Measurements from ENCODE around the gene PJA1.

PJA1 gene

DNA sequence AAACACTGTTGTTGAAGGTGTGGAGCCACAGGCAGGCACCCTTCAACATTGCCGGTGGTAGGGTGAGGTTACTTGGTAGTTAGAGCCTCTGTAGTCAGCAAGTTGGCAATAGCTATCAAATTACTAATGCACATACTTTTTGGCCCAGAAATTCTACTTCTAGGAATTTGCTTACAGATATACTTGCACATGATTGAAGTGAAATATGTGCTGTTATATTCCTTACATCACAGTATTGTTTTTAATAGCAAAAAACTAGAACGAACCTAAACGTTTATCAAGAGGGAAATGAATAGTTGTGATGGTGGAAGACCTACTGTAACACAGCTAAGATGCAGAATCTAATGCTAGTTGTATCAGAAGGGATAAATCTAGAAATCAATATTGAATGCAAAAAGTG lies 7.7 kb upstream of the PJA1 start:
- DNase-seq (ENCODE audit: low read depth, low spot score) = no peak

DNA sequence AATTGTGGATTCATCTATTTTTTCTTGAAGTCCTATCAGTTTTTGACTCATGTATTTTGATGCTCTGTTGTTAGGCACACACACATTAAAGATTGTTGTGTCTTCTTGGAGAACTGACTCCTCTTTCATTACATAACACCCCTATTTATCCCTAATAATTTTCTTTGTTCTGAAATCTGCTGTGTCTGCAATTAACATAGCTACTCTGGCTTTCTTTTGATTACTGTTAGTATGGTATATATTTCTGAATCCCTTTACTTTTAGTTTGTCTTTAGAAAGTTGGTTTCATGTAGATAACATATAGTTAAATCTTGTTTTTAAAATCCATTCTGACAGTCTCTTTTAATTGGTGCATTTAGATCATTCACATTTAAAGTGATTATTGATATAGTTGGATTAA lies 5.1 kb upstream of the PJA1 start:
- no peak for DNase-seq (ENCODE audit: low read depth, low spot score)

DNA sequence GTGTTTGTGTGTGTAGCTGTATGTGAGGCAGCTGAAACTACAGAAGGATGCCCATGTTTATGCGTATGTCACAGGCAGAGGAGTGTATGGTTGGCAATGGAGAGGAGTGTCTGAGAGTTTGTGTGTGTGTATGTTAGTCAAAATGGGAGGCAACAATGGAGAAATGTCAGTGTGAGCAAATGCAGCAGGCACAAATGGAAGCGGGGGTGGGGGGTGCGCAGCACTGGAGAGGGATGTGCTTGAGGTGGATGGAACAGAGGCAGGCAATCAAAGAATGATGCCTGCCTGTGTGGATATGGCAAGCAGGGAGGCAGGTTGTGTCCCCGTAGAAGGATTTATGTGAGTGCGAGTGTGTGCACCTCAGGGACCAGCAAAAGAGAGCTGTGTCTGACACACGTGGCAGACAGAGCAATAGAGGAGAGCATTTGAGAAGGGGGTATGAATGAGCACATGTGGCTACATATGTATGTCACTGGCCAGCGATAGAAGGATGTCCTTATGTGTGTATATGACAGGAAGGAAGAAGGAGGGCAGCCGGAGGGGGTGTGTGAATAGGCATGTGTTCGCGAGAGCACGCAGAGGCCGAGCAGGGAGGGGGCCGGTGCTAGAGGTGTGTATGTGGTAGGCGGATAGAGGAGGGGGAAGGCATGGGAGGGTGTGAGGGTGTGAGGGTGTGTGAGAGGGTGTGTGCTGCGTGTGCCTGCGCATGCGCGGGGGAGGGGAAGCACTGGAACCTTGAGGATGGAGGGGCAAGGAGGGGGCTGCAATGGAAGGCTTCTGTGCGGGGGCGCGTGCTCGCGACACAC lies 1.1 kb downstream of the PJA1 start:
- no peak for DNase-seq (ENCODE audit: low read depth, low spot score)

DNA sequence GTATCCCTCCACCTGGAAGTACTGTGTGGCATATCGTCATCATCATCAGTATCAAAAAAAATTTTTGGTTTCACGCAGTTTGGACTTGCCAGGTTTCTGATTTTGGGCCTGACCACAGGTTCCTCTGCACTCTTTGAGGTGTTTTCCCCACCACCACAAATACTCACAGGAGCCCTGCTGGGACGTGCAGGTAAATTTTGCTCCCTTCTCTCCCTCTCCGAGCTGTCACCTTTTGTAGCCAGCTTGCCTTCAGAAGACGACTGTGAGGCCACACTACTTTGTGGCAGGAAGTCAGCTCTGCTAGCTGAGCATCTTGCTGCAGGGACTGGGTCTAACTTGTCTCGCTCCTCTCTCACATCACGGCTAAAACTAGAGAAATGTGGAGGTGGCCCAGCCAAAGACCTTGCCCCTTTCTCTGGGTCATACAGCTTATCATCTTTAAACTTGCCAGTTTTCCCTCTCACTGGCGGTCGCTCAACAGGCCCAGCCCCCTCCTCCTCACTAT lies 2.8 kb downstream of the PJA1 start:
- DNase-seq (ENCODE audit: low read depth, low spot score) = no peak

DNA sequence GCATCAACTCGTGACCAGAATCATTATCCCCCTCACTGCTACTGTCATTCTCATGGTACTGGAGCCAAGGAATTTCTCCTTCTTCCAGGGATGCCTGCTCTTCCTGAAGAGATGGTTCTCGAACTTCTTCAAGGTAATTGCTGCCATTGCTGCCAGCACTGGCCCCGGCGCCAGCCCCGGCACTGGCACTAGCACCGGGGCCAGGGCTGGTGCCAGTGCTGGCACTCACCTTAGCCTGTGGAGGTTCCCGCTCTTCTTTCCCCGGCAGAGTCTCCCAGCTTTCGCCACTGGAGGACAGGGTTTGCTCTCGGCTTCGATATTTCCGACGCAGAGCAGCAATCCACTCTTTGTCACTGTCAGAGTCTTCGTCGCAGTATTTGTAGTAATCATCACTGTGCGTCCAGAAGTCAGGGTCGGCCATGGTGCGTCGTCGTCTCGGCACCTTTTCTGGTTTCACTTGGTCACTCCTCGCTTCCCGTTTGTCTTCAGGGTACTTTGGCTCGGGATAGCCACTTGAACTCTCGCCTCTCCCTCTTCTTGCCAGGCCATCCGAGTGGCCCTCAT lies 3.4 kb downstream of the PJA1 start:
- DNase-seq (ENCODE audit: low read depth, low spot score) = no peak

DNA sequence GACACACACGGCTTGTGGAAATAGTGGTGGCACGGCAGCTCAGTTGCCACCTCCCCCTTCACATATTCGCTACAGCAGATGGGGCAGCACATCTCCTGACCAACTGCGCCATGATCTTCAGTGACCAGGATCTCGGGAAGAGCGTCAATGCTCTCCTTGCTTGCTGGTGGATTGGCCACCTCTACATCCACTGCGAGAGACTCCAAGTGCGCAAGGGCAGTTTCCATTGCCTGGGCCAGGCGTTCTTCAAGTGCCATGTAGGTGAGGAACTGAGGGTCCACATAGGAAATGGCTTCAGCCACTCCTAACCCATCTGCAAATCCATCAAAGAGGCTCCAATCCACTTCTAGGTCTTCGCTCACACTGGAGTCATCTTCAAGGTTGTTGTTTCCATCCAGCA lies 3.9 kb downstream of the PJA1 start:
- no peak for DNase-seq (ENCODE audit: low read depth, low spot score)

DNA sequence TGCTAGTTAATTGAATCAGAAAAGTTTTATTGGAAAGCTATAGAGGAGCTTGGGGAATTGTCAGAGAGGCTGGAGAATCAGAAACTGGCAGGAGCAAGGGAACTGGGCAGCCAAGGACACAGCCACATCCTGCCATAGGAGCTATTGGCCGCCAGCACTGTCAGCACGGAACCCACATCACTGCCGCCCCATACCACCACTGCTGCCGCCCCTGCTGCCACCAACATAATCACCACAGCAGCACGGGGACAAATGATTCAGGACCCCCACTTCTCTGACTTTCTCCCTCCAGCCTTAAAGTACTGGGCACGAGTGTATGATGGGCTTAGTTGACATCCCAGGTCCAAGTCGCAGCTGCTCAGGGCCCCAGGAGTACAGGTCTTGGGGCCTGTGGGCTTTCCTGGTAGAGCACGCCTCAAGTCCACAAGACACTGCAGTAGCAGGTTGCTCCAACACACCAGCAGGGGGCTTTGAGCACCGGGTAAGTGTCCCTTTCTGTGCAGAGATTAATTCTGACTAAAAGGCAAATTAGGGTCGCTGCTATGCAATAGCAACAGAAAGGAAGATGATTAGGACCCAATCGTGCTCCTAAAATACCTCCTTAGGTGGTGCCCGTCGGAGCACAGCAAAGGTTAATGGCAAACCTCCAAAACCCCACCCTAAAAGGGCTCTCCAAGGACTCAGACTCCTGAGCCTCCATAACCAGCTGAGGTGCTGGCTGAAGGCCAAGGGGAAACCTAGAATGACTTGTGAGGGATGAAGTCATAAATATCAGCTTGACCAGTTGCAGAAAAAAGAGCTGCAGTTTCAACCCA lies 6.9 kb downstream of the PJA1 start:
- DNase-seq (ENCODE audit: low read depth, low spot score) = no peak

DNA sequence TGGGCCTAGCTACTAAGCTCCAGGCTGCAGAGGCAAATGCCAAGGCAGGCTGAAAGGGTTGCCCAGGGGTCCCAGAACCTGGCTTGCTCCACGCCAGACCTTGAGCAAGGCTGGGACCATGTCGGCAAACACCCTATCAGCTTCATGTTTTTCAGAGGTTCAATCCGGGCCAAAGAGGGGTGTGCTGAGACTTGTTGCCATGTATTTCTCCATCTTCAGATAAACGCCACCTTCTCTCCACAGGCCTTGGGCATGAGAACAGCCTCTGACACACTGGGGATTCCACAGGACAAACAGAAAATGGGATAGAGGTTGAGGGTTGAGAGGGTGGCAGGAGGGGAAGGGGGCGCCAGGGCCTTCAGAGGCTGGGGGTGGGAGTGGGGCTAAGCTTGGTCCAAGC lies 8.6 kb downstream of the PJA1 start:
- no peak for DNase-seq (ENCODE audit: low read depth, low spot score)

DNA sequence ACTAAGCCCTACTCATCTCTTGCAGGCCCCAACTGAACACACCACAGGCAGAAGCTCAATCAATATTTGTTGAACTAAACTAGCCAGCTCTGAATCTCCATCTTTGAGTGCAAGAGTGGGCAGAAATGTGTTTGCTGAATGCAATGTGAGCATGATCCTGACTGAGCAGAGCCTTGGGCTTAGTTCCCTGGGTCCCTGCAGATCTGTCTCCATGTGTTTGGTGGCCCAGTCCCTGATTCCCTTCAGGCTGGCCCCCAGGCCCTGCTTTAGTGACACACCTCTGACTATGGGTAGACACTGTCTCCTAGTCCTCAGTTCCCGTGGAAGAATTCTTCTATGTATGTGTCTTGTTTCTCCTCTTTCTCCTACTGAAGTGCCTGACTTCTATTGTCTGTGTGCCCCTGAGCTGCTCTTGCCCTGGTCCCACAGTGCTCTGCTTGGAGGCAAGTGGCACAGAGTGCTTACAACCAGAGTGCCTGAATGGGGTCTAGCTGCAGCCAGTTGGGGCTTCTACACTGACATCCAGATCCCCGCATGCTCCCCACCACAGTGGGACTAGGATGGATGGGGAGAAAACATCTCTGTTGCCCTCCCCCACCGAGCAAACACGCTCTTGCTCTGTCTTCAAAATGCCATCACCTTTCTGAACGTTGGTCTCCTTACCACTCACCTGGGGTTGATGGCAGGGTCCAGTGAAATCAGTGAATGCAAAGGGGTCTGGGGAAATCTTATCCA lies 9.3 kb downstream of the PJA1 start:
- no peak for DNase-seq (ENCODE audit: low read depth, low spot score)

DNA sequence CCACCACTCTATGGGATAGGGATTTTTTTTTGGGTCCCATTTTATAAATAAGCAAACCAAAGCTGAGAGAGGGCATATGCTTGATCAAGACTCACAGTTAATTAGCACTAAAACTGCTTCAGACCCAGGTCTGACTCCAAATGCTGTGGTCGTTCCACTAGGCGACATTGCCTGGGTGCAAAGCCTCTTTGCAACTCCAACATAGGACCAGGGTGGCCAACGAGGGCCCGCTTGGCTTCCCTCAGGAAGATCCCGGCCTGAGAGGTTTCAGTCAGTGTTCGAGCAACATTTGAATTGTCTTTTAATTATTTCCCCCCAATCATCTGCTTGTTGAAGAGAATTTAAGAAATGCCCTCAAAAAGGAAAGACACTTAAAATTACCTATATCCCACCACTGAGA lies 11.2 kb downstream of the PJA1 start:
- no peak for DNase-seq (ENCODE audit: low read depth, low spot score)

DNA sequence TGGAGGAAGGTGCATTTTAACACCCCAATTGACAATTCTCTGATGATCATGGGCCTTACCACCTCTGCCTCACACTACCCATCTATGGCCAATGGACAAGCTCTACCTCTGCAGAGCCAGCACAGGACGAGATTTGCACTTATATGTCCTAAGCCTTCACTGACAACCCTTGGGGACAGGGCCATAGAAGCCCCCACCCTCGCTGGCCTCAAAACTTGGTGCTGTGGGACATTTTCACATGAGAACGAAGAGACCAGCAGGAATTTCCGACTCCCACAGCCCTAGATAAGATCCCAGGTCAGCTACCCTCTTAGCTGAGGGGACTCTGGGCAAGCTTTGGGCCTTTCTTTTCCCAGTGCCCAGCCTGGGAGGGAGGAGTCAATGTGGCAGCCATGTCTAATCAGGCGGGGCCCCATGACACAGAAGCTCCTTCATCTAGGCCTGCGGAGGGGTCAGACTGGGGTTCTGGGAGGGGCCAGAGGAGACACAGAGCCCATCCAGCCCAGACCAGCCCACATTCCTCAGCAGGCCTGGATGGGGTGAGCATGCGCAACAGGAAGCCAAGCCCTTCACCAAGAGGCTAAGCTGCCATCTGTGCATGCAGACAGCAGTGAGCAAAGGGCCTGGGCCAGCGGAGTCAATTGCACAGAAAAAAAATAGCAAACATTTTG lies 12.1 kb downstream of the PJA1 start:
- no peak for DNase-seq (ENCODE audit: low read depth, low spot score)

DNA sequence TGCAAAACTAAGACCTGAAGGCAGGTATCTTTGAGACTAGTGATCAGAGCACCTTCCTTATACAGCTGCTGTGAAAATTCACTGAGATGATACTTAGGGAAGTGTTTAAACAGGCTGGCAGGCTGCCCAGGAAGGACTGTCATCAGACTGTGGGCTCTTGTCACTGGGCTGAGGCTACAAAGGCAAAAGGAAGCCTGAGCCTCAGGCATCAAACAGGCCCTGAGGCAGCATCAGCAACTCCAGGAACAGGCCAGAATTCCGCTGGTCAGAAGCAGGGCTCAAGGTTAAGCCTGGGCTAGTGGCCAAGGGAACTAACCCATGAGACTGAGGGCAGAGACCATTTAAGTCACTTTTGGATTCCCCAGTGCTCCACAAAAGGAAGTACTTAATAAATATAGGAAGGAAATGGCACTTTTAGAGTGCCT lies 12.8 kb downstream of the PJA1 start:
- no peak for DNase-seq (ENCODE audit: low read depth, low spot score)

DNA sequence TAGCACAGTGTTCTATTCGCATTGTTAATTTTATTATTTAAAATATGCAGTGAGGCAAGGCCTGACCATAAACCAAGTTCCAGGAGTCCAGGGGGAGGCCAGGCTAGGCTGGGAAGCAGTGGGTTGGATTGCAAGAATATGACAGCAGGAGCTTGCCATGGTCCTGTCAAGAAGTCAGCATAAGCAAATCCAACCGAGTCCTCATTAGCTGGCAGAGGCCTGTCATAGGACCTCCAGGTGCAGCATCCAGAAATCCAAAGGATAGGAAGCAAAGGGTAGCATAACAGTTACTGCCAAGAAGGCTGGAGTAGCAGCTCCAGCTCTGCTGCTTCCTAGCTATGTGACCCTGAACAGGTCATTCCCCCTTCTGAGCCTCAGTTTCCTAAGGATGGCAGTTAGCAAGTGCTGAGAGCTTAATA lies 13.4 kb downstream of the PJA1 start:
- no peak for DNase-seq (ENCODE audit: low read depth, low spot score)

DNA sequence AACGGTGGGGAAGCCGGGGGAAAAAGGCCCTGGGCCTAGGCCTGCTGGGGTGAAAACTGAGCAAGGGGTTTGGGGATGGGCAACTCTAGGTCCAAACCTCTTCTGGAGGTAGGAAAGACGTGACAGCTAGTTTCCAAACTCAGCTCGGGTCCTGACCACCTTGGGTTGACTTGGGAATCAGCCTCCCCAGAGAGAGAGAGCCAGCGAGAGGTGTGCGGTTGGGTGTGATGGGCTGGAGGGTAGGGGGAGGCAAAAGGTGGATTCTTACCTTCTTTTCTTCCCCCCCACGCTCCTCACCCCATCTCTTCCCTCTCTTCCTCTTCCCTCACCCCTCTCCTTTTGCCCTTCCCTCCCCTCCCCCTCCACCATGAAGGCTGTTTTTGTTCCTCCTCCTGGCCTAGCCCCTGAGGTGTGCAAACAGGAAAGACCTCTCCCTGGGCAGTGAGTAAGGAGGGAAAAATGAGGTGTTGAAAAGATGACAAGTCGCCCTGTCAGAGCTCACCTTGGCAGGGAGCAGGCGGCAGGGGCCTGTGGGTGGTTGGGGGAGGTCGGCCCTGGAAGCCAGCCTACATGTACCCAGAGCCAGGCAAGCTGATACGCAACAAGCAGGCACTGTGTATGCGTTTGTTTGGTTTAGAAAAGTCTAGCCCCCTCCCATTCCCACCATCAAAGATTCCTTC lies 14.8 kb downstream of the PJA1 start:
- DNase-seq (ENCODE audit: low read depth, low spot score) = no peak

DNA sequence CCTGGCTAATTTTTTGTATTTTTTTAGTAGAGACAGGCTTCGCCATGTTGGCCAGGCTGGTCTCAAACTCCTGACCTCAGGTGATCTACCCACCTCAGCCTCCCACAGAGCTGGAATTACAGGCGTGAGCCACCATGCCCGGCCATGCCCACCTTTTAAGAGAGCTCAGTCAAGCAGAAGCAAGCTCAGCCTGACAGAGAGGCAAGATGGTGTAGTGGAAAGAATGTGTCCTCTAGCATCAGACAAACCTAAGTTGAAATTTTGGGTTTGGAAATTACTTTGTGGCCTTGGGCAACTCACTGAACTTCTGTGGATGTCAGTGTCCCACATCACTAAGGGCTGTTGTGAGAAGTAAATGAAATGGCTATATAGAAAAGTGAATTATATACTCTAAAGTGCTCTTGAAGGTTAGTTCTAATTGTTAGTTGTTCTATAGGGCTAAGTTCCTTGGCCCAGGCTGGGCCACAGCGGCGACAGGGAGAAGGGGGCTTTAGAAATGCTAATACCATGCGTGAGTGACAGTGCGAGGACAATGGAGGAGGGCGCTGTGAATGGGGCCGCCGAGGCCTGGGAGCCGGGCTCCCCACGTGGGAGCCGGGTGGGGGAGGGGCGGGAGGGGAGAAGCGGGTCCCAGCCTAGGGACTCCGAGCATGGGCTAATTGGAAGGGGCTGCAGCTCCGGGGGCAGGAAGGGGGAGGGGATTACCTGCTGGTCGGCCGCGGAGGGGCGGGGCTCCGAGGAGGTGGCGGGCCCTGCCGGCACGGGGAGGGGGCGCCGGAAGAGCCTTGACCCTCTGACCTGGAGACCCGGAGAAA lies 15.6 kb downstream of the PJA1 start:
- no peak for DNase-seq (ENCODE audit: low read depth, low spot score)

DNA sequence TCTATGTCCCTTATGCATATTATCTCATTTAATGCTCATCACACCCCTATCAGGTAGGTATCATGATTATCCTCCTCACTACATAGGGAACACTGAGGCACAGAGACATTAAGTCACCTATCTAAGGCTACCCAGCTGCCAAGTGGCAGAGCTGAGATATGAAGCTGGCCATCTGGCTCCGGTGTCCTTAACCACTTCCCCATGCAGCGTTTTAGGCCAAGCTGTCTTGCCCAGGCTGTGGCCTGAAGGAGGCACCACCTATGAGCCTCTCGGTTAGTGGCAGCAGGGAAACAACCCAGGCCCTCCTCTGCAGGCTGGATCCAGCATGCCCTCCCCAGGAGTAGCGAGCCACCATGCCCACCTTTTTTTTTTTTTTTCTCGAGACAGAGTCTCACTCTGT lies 16.3 kb downstream of the PJA1 start:
- no peak for DNase-seq (ENCODE audit: low read depth, low spot score)

DNA sequence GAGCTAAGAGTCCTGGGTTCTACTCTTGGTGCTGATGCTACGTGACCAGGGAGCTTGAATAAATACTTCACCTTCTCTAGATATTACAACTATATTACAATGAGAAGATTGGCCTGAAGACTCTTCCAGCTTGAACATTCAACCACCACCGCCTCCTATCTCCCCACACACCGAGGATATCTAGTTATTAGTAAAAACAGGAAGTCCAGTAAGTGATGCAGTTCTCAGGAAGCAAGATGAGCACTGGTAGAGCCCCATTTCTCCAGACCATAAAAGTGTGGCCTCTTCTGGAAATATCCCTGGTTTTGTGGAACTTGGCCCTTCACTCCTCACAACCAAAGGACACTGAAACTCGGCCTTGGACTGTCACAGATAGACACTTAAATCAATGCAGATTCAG lies 18.5 kb downstream of the PJA1 start:
- no peak for DNase-seq (ENCODE audit: low read depth, low spot score)

DNA sequence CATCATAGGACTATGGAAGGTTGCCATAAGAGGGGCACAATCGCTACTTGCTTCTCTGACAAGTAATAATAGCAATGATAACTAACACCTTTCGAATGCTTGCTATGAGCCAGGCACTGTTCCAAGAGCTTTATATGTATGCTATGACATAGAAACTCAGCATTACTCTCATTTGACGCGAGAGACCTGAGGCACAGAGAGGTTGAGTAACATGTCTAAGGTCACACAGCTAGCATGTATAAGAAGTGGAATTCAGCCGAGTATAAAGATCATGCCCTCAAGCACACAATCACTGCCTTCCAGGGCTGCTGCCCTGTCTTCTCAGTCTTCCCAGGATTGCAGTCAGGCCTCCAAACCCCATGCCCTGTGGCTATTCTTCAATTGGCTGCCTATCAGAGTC lies 19.5 kb downstream of the PJA1 start:
- no peak for DNase-seq (ENCODE audit: low read depth, low spot score)

DNA sequence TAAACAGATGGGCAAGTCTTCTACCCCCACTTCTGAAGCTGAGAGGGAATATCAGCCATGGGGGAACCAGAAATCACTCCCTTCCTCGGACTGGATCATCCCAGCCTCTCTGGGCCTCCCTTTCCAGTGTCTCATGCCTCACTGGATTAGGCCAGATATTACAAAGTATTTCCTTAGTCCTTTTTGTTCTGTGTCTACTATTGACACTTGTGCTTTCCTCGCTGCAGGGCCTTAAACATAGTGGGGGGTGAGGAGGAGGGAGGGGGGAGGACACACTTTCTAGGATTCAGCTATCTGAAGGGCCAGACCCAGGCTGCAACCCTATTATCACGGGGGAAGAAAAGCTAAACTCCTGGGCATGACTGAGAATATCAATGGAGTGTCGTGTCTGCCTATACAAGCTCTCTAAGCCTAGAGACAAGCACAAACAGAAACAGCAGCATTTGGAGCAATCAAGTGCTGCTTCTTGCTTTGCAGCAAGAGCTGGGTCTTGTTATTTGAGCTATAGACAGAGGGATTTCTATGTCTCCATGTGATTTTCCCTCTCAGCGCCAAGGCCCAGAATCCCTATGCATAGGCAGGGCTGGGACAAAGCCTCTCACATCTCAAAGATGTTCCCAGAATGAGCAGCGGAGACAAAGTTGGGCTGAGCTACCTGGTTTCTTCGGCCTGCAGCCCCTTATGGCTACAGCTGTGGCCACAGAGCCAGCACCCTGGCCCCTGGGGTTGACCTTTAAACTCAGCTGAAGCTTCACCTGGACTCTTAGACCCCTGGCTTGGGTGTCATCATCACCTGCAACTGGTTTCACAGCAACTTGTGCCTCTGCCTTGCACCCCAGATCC lies 20.2 kb downstream of the PJA1 start:
- no peak for DNase-seq (ENCODE audit: low read depth, low spot score)

All from smooth muscle cell of the brain vasculature (primary cell).